WI38 (cell line): Measurements from ENCODE around the gene SULT1A2.
"Not testable (repeated sequence)": the region's sequence is repeated elsewhere in the genome, so short reads cannot be mapped to it uniquely, and the experiment has no call there.

ENCODE experiments used
- H3K4me3 ChIP-seq: 2 replicates; pipeline ENCODE4 v1.5.1; 2011; ENCODE audit warnings: low read depth, mild to moderate bottlenecking, control low read depth, low read length
- CTCF ChIP-seq: IDR thresholded peaks from 2 replicates; pipeline ENCODE4 v1.5.1; 2012; ENCODE audit warnings: low read depth, mild to moderate bottlenecking, control low read depth, low read length

The SULT1A2 gene

DNA sequence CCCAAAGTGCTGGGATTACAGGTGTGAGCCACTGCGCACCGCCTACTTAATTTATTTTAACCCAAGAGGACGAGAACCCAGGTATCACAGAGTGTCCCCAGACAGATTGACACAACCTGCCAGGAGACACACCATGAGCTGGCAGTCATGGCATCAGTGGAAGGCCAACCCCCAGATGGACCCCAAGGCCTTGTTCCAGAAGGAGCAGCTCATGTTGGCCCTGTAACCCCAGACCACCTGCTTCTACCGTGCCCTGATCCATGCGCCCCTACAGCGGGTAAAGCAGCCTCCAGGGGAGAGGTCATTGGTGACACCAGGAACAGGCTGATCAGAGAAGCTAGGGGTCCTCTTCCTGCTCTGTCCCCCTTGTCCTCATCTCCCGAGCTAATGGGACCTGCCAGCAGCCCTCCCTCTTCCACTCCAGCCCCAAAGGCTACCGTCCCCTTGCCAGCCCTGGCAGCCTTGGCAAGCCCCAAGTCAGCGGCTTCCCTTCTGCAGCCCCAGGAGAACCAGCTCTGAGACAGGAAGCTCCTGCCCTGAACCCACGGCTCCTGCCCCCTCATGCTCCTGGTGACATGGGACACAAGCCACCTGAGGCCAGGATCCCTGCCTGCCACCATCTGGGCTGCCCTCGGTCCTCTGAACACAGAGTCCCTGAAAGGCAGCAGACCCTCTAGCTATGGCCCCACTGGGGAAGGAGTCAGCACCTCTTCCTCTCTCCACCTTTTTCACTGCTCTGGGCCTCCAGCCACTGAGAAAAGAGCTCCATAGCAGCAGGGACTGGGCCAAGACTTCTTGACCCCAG is 6.7 kb upstream of the SULT1A2 start:
- H3K4me3 ChIP-seq = no peak overlapping the region
- no peak for TF ChIP-seq CTCF

DNA sequence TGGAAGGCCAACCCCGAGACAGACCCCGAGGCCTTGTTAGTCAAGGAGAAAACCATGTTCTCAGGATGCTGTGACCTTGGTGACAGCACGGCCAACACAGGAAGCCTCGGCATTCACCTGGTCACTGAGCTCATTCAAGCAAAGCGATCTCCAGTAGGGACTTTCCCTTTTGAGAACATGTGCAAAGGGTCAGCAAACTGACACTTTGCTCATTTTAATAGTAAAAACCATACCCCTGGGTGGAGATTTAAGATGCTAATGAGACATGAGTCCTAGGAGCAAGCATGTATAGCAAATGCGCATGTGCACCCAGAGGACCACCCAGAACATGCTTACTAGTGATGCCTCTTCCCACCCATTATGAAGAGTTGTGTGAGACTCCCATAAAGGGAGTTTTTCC is 5.7 kb upstream of the SULT1A2 start:
- H3K4me3 ChIP-seq = no peak overlapping the region
- no peak for TF ChIP-seq CTCF

DNA sequence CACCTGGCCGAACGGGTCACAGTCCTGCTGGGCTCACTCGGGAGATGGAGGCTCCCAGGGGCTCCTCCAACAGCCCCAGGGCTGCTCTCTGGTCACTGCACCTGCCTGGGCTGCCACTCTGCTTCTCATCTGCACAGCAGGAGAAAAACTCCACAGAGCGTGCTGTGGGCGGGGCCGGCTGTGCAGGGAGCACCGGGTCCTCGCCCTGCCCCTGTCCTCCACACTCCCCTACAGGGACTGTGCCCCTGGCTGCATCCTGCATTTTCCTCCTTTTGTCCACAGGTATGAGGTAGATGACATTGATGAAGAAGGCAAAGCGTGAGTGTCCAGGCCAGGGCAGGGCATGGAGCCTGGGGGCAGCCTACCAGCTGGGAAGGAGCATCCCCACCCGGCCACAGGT is 5.2 kb upstream of the SULT1A2 start:
- not testable (repeated sequence) for H3K4me3 ChIP-seq

DNA sequence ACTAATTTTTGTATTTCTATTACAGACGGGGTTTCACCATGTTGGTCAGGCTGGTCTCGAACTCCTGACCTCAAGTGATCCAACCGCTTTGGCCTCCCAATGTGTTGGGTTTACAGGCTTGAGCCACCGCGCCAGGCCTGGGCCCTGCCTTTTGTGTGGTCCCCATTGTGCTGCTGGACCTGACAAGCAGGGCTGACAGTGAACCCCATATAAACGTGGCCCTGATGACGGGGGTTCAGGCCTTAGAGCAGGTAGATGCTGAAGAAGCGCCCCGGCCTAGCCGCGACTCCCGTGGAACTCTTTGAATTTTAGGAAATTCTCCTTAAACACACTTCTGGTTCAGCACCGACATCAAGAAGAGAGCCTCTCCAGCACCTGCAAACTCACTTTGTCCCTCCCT is 4.7 kb upstream of the SULT1A2 start:
- H3K4me3 ChIP-seq = not testable (repeated sequence)

GRCh38 chr16:28600965-28601364 is 4.1 kb upstream of the SULT1A2 start:
- not testable (repeated sequence) for H3K4me3 ChIP-seq

- H3K4me3 ChIP-seq = not testable (repeated sequence)
Measured at GRCh38 chr16:28599377-28600285, 2.8 kb upstream of the SULT1A2 start.

DNA sequence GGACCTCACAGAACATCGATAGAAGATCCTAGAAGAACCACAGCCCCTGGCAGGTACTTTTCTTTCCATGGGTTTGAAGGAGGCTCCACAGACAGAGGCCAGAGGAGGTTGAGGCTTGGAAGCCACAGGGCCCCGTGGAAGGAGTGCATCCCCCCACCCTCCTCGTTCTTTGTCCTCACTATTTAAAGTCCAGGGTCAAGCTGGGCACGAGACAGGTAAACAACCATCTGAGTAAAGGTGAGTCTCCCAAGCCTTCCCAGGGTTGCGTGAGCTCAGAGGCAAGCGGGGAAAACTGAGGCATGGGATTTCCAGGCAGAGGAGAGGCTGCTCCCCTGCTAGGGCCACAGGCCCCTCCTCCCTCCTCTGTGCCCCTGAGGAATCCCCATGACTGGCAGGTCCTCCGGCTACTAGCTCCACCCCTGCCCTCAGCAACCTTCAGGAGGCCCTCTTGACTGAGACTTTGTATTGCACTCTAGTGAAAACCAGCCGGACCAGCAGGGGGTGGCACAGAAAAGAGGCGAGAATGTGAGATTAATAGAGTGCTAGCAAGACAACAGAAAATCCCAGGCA is 927 bp upstream of the SULT1A2 start:
- peak; percentile 7; the same call in 1 of the 2 replicates for TF ChIP-seq CTCF

DNA sequence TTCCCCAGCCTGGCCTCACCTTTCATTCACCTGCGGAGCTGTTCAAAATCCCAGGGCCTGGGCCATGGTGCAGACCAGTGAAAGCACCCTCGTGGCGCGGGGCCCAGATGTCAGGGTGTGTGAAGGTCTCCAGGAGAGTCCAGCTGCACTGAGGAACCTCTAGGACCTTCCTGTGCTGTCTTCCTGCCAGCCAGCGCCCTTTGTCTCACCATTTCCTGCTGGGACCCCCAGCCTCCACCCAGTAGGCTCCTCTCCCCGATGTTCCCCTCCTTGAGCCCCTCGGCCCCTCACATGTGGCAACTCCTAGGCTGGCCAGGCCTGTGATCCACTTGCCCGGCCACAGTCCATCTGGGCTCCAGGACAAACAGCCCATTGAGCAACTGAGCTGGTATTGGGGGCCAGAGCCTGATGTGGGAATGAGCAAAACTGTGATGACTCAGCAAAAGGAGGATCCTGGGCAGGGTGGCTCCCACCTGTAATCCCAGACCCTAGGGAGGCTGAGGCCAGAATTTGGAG is 677 bp downstream of the SULT1A2 start:
- TF ChIP-seq CTCF = no peak
- no peak overlapping the region for H3K4me3 ChIP-seq

More for the DNA sequence above, 927 bp upstream of the SULT1A2 start:
- no peak overlapping the region for H3K4me3 ChIP-seq

DNA sequence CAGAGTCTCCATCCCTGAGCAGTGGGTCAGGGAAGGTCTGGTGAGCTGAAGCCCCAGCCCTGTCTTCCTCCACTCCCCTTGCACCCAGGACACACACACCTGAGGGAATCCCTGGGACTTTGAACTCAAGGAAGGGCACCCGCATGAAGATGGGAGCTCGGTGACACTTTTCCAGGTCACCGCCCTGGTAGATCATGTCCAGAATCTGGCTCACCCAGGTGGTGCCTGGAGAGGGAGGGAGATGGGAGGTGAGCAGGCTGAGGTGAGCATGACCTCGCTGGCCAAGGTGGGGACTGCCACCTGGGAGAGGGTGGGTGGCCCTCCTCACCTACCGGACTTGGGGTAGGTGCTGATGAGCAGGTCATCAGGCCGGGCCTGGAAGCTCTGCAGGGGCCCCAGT is 1.4 kb downstream of the SULT1A2 start:
- not testable (repeated sequence) for H3K4me3 ChIP-seq
